AG08395 (cell line): Measurements from ENCODE around the gene HOOK1.

Experiments used
- DNase-seq: peaks from one replicate; pipeline ENCODE4 v3.0.0; 2012; ENCODE audit warnings: mixed read lengths, low spot score

HOOK1 gene

GRCh38 chr1:59814901-59815825, at the start of gene HOOK1:
Gene HOOK1, plus strand, starts transcription at chr1:59814949. Its CDS starts 169 bp downstream, at chr1:59815118.
- no peak for DNase-seq

GRCh38 chr1:59765011-59765730, 49.6 kb upstream of the HOOK1 start:
- no peak for DNase-seq

GRCh38 chr1:59766227-59766855, 48.4 kb upstream of the HOOK1 start:
- no peak for DNase-seq

- no peak for DNase-seq
Observed at GRCh38 chr1:59767119-59767518, 47.6 kb upstream of the HOOK1 start.

GRCh38 chr1:59768792-59769735, 45.7 kb upstream of the HOOK1 start:
- no peak for DNase-seq

- no peak for DNase-seq
Observed at GRCh38 chr1:59769736-59770095, 45.0 kb upstream of the HOOK1 start.

- DNase-seq = no peak
Observed at GRCh38 chr1:59771361-59771760, 43.4 kb upstream of the HOOK1 start.

- no peak for DNase-seq
Observed at GRCh38 chr1:59775480-59775879, 39.3 kb upstream of the HOOK1 start.

- peak; percentile 72 for DNase-seq
Observed at GRCh38 chr1:59776960-59777852, 37.5 kb upstream of the HOOK1 start.

GRCh38 chr1:59779949-59780348, 34.8 kb upstream of the HOOK1 start:
- no peak for DNase-seq

GRCh38 chr1:59788825-59789224, 25.9 kb upstream of the HOOK1 start:
- no peak for DNase-seq

GRCh38 chr1:59798600-59798999, 16.1 kb upstream of the HOOK1 start:
- DNase-seq = no peak

- DNase-seq = no peak
Observed at GRCh38 chr1:59803458-59804038, 11.2 kb upstream of the HOOK1 start.

- no peak for DNase-seq
Observed at GRCh38 chr1:59804301-59804700, 10.4 kb upstream of the HOOK1 start.

GRCh38 chr1:59805554-59805953, 9.2 kb upstream of the HOOK1 start:
- no peak for DNase-seq

GRCh38 chr1:59814180-59814900, 409 bp upstream of the HOOK1 start:
- no peak for DNase-seq

- DNase-seq = no peak
Observed at GRCh38 chr1:59815892-59816291, 1.1 kb downstream of the HOOK1 start.

GRCh38 chr1:59816318-59816878, 1.6 kb downstream of the HOOK1 start:
- DNase-seq = no peak
